ENCODE measurements around the gene SIPA1L3.

SIPA1L3 gene

DNA sequence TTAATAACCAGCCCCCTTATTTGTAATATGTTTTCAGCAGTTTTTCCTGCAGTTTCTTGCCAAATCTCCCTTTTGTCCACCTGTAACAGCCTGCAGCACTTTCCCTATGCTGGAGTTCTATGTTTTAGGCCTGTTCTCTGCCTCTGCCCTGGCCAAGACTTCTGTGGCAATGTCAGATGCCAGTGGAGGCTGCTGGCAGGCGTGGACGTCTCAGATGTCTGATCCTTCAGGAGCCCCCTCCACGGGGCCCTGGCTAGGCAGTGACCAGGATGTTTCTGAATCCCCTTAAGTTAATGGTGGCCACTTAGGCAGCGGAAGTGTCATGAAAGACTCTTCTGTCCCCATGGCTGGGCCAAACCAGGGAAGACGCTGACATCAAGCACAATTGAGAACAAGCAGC is 40.8 kb downstream of the SIPA1L3 start:
- no peak for DNase-seq

DNA sequence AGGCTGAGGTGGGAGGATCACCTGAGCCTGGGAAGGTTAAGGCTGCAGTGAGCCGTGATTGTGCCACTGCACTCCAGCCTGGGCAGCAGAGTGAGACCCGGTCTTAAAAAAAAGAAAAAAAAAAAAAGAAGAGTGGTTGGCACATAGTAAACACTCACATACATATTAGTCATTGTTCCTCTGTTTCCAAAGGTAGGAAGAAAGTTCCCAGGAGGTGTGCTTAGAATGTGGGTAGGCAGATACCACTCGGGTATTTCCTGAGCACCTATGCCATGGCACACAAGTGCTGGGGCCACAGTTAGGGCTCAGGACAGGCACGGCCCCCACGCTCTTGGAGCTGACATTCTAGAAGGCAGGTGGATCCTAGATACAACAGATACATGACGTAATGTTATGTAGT is 41.4 kb downstream of the SIPA1L3 start:
- DNase-seq, result no peak

DNA sequence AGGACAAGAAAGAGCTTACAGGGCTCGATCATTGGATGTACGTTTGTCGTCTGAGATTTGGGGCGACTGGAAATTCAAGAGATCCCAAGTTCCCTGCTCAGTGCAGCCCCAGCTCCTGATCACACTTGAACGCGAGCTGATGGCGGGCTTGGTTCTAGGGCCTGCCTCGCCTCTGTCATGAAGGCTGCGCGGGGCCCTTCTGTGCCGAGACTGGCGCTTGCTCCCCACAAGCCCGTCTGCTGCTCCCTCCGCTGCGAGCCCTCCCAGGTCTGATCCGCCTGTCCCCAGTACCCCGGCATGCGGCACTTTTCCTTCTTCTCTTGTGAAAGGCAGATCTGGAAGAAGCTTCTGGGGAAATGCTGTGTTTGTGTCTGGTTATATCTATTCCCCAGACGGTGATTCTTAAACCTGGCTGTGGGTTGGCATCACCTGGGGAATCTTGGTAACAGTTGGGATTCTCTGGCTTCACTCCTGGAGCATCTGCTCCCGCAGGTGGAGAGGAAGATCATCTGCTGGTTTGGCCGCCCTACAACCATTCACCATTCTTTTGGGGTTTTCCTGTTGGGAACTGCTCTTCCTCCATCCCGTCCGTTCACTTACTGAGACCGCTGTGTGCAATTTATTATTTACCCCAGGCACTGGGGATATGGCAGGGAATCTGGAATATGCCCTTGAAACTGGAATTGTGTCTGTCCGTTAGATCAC is 43.6 kb downstream of the SIPA1L3 start:
- DNase-seq, result no peak

GRCh38 chr19:37951816-37952210 is 44.8 kb downstream of the SIPA1L3 start:
- no peak for DNase-seq

DNA sequence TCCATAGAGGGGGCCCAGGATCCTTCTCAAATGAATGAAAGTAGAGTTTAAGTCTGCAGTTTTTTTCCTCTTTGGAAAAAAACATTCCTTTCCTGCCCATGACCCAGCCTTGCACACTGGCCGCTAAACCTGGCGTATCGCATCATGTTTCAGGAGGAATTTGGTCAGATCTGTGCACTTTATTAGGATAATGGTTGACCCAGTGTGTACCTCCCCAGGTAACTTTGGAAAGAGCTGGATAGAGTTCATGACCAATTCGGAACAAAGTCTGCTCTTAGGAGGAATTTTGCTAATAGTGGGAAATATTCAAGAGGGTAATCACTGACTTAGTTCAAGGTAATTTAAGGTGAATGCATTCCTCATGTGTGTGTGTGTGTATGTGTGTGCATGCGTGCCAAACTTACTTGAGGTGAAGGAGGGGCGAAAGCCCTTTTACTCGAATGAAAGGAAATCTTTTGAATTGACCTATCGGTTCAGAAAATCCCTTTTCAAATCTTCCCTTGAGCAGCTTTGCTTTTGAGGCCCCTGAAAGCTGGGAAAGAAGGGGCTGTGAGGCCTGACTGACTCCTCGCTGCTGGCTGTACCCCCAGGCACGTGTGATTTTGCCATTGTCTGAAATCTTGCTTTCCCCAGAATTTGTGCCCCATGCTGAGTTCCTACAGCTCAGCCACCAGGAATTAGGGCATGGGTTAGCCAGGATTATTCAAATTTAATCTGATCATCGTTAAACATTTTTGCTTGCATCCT is 46.3 kb downstream of the SIPA1L3 start:
- no peak for DNase-seq

DNA sequence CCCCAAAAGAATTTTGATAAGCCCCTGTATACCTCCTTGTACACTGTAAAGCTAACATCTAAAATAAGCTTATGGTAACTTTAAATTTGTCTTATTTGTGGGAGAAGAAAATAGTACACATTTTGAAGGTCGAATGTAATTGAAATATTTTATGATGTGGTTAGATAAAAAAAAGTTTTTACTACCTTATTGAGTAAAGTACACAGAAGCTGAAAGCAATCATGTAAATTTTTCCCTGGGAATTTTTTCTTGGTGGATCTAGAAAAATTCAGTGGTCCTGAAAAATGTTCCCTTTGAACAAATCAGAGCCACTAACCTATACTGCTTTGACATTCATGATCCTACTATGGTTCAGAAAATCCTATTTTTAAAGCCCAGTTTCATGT is 46.9 kb downstream of the SIPA1L3 start:
- no peak for DNase-seq

- no peak for DNase-seq
Measured at GRCh38 chr19:37954421-37954874, 47.4 kb downstream of the SIPA1L3 start.

DNA sequence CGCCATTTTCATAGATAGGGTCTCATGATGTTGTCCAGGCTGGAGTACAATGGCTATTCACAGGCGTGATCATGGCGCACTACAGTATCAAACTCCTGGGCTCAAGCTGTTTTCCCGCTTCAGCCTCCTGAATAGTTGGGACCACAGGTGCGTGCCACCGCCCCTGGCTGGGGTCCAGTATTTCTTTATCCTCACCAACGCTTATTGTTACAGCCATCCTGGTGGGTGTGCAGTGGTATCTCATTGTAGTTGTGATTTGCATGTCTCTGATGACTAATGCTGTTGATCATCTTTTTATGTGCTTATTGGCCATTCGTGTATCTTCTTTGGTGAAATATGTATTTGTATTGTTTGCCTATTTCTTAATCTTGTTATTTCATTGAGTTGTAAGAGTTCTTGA is 49.0 kb downstream of the SIPA1L3 start:
- no peak for DNase-seq

GRCh38 chr19:37957176-37957575 is 50.2 kb downstream of the SIPA1L3 start:
- no peak for DNase-seq

DNA sequence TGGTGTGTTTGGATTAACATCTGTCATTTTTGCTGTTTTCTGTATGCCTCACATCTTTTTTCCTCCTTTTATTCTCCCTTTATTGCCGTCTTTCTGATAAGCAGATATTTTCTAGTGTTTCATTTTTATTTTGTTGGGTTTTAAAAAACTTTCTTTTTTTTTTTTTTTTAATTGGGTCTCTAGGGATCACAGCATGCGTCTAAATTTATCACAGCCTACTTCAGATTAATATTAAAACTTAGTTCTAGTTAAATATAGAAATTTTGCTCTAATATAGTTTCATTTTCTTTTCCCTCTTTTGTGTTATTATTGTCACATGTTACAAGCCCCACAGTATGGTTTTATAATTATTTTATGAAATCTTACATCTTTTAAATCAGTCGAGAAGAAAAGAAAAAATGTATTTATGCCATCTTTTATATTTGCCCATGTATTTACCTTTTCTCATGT is 52.7 kb downstream of the SIPA1L3 start:
- DNase-seq, result no peak

GRCh38 chr19:37961198-37961597 is 54.2 kb downstream of the SIPA1L3 start:
- no peak for DNase-seq

GRCh38 chr19:37963190-37963936 is 56.4 kb downstream of the SIPA1L3 start:
- DNase-seq, result no peak

DNA sequence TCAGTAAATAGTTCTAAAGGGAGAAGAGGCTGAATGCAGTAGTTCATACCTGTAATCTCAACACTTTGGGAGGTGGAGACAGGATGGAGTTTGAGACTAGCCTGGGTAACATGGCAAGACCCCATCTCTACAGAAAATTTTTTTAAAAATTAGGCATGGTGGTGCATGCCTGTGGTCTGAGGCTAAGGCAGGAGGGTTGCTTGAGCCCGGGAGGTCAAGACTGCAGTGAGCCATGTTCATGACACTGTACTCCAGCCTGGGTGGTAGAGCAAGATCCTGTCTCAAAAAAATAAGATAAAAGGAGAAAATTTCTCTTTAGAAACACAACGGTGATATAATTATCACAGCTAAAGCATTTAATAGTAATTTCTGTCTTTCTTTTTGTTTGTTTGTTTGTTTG is 57.1 kb downstream of the SIPA1L3 start:
- DNase-seq, result no peak

DNA sequence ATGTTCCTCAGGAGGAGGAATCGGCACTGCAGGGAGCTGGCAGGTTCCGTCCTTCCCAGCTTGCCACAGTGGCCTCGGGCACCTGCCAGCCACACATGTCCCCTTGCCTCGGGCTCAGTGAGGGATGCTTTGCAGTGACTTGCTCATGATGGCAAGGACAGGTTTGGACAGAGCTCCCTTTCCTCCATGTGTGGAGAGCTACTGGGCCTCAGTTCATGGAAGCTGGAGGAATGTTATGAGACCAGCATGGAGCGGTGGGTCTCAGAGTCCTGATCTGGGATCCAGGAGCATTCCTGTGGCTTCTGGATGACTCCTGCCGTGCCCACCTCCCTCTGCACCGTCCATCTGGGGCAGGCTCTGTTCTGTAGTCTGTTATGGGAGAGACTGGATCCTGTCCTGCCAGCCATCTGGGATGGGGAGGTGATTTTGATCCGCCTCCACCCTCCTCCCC is 59.2 kb downstream of the SIPA1L3 start:
- no peak for DNase-seq

GRCh38 chr19:37966662-37967231 is 59.7 kb downstream of the SIPA1L3 start:
- no peak for DNase-seq

- no peak for DNase-seq
Measured at GRCh38 chr19:37969695-37970094, 62.7 kb downstream of the SIPA1L3 start.

GRCh38 chr19:37970699-37971098 is 63.7 kb downstream of the SIPA1L3 start:
- DNase-seq, result no peak

GRCh38 chr19:37972803-37973202 is 65.8 kb downstream of the SIPA1L3 start:
- DNase-seq, result no peak

DNA sequence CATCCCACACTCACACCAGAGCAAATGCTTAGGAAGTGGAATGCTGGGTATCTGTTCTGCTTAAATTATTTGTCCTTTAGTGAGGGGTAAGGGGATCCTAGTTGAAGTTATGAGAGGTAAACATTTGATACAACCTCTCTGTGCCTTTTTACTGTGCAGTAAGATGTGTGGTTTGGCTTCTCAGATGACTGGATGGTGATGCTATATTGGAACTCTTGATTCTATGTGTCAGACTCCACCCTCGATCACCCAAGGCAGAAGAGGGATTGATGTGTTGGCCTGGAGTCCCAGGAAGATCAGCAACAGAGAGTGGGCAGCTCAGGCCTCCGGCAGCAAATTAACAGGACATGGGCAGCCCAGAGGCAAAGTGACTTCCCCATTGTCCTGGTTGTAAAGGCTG is 66.7 kb downstream of the SIPA1L3 start:
- DNase-seq, result no peak

- no peak for DNase-seq
Measured at GRCh38 chr19:37975071-37975470, 68.1 kb downstream of the SIPA1L3 start.

DNA sequence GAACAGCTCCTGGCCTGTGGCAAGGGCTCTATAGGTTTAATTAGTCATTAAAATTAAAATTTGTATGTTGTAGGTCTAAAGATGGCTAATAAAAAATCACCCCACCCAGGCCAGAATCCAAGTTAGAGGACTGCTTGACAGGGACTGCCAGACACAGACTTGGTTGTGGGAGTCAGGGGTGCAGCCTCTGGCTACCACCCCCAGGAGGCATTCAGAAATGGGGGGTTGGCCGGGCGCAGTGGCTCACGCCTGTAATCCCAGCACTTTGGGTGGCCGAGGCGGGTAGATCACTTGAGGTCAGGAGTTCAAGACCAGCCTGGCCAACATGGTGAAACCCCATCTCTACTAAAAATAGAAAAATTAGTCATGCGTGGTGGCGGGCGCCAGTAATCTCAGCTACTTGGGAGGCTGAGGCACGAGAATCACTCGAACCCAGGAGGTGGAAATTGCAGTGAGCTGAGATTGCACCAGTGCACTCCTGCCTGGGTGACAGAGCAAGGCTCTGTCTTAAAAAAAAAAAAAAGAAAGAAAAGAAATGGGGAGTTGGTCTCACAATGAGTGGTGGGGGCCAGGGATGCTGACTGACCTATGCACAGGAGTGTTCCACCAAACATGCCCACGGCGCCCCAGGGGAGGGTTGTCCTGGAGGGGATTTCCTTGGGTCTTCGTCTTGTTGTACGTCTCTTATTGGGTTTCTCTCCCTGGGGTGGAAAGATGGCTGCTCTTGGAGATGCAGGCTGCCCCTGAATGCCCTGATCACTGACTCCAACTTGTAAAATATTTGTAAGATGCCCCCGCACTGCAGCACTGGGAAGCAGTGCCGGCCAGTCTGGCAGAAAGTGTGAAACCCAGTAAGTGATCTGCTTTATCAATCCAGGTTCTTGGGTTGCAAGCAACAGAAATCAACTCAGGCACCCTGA is 68.8 kb downstream of the SIPA1L3 start:
- DNase-seq, result no peak

- DNase-seq, result no peak
Measured at GRCh38 chr19:37977391-37977790, 70.4 kb downstream of the SIPA1L3 start.

Data from cortex of kidney (tissue), 1 donor.